NCI-H345 (cell line): ENCODE results near the gene TMCC2.
A peak's percentile ranks its signal among the peaks of the same experiment; 100 is the strongest.
"Not testable (repeated sequence)": the region's sequence is repeated elsewhere in the genome, so short reads cannot be mapped to it uniquely, and the experiment has no call there.

Experiments
- DNase-seq: peaks from one replicate; lab custom pipeline; 2025; lab: John Stamatoyannopoulos, UW

Gene TMCC2

DNA sequence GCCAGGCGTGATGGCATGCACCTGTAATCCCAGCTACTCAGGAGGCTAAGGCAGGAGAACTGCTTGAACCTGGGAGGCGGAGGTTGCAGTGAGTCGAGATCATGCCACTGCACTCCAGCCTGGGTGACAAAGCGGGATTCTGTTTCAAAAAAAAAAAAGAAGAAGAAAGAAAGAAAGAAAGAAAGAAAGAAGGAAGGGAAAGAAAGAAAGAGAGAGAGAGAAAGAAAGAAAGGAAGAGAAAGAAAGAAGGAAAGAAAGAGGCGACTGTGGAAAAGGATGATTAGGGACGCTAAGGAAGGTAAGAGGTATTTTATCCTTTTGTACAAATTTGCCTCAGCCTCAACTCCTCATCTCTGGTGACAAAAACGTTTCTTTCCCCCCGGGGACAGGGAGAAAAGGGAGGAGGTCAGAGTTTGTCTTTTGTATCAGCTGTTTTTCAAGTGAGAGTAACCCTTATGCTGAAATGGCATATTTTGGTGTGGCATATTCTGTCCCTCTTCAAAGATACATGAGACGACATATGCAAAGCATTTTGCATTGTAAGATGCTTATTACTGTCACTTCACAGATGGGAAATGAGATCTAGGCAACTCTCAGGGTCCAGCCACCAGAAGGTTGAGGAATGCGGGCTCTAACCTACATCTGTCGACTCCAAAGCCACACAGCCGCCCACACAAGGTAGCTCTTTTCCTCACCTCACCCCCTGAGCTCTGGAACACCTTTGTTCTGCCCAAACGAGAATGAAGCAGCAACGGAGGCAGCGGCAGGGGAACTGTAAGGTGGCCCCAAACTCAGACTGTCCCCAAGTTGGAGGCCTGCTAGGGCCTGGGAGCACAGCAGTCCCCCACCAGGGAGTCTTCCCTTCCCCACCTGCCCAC, 55.8 kb downstream of the TMCC2 start:
- DNase-seq: no peak

DNA sequence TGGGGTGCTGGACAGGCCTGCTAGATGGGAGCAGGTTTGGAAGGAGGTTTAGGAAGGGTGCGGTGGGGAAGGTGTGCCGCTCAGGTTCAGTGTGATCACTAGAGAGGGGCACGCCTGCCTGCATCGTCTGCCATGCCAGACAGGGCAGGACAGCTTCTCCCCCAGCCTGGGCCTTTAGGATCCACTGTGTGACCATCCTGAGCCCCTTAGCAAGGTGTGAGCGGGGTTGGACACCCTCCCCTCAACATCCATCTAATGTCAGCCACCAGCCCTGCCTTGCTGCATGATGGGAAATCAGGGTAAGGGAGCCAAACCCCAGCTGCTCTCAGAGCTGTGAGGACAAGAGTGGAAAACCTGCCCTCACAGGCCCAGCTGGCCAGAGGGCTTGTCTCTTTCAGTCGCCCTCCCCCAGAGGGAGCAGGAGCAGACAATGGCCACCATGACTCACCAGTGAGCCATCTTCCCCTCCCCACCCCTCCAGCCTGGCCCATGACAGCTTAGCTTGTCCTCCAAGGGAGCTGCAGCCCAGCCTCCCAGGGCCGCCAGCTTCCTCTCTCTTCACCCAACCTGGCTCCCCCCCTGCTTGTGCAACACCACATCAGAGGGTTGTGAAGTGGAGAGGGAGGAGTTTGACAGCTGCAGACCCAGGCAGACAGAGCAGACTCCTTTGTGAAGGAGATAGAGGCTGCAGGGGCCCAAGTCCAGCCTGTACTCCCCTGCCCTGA, 56.8 kb downstream of the TMCC2 start:
- DNase-seq: peak; percentile 90

DNA sequence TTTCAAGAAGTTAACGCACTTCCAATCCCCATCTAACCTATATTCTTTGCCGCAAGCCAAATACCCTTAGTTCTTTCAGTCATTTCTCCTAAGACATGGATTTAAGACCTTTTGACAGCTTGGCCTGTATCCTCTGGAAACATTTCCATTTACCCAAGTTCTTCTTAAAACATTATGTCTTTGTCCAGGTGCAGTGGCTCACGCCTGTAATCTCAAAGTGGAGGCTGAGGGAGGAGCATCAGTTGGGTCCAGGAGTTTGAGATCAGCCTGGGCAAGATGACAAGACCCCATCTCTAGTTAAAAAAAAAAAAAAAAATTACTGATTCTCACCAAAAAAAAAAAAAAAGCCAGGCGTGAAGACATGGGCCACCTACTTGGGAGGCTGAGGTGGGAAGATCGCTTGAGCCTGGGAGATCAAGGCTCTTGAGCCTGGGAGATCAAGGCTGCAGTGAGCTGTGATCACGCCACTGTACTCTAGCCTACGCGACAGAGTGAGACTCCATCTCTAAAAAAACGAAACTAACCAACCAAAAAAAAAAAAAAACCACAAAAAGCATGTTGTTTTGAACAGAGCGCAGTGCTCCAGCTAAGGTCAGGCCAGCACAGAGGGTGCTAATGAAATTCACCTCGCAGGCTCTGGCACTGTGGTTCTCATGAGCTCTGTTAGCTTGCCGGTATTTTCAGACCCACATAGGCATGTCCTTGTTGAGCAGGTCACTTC, 57.8 kb downstream of the TMCC2 start:
- DNase-seq: no peak

GRCh38 chr1:205286335-205286950, 58.7 kb downstream of the TMCC2 start:
- no peak for DNase-seq

GRCh38 chr1:205287076-205287475, 59.3 kb downstream of the TMCC2 start:
- no peak for DNase-seq

- DNase-seq: no peak
Measured at GRCh38 chr1:205287767-205288559, 60.2 kb downstream of the TMCC2 start.

DNA sequence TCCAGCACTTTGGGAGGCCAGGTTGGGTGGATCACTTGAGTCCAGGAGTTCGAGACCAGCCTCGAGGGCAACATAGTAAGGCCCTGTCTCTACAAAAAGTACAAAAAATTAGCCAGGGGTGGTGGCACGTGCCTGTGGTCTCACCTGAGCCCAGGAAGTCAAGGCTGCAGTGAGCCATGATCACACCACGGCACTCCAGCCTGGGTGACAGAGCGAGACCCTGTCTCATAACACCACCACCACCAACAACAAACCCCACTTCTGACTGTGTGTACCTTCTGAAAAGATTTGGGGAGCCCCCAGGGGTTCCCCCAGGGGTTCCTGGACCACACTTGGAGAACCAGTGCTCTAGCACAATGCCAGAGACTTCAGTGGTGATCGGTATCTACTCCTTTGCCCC, 63.9 kb downstream of the TMCC2 start:
- no peak for DNase-seq

- no peak for DNase-seq
Measured at GRCh38 chr1:205293350-205294074, 65.8 kb downstream of the TMCC2 start.

GRCh38 chr1:205294175-205294917, 66.6 kb downstream of the TMCC2 start:
- no peak for DNase-seq

GRCh38 chr1:205294934-205295333, 67.2 kb downstream of the TMCC2 start:
- DNase-seq: no peak

DNA sequence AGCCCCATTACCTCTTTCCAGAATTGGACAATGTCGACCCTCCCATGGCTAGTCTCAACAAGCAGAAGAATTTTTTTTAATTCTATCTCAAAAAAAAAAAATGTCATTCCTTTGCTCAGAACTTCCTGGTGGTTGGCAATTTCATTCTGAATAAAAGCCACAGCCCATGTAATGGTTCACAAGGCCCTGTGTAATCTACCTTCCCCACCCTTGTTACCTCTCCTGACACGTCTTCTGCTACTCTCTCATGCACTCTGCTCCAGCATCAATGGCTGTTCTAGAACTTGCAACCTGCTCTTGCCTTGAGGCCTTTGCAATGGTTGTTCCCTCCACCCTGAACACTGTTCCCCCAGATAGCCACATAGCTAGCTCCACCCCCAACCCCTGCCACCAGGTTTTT, 68.4 kb downstream of the TMCC2 start:
- DNase-seq: no peak

DNA sequence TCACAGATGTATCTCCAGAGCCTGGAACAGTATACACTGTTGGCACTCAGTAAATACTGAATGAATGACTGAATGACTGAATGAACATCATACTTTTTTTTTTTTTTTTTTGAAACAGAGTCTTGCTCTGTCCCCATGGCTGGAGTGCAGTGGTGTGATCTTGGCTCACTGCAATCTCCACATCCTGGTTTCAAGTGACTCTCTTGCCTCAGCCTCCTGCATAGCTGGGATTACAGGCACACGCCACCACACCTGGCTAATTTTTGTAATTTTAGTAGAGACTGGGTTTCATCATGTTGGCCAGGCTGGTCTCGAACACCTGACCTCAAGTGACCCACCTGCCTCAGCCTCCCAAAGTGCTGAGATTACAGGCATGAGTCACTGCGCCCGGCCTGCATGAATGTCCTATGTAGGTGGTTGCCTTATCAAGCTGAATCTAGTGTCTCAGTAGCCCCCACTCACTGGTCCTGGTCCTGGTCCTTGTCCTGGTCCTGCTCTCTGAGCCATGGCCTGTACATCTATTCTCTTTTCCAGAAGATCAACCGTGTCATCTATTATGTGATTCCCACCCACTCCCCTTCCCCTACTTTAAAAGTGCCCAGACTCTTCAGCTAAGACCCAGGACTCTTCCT, 69.9 kb downstream of the TMCC2 start:
- DNase-seq: not testable (repeated sequence)

- DNase-seq: no peak
Measured at GRCh38 chr1:205298191-205298994, 70.6 kb downstream of the TMCC2 start.

- DNase-seq: no peak
Measured at GRCh38 chr1:205300149-205300548, 72.4 kb downstream of the TMCC2 start.

- DNase-seq: peak; percentile 23
Measured at GRCh38 chr1:205301205-205301821, 73.6 kb downstream of the TMCC2 start.

DNA sequence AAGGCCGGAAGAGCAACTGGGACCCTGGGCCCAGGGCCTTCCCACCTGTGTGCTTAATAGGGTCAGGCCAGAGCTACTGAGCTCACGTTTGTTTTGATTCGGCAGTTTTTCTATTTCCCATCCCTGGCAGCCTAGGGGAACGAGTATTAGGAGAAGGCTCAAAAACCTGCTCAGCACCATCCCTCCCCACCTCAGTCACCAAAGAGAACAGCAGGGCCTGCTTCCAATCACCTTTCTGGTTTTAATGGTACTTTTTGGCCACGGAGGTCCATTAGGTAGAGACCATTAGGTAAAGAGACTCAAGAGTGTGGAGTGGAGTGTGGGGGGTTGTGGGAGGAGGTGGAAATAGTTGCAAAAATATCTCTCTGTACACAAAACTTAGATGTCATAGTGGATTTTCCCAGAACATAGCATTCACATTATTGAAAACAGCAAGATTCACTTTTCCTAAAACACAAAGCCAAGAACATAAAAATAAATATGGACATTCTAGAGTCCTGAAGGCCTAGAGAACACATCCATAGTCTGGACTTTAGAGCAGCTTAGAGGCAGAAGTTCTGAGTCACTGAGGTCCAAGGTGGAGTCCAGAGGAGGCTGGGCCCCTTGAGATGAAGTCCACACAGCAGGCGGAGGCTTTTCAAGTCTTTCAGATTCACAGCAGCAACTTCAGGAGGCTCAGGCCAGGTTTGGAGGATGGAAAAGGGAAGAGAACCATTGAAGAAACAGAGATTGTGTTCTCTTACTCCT, 74.3 kb downstream of the TMCC2 start:
- no peak for DNase-seq

GRCh38 chr1:205303247-205303888, 75.6 kb downstream of the TMCC2 start:
- DNase-seq: no peak
